DND-41 (cell line): Measurements from ENCODE around the gene INHBC.

ENCODE experiments used
- CTCF ChIP-seq: IDR thresholded peaks from 2 replicates; pipeline ENCODE4 v1.5.1; 2012; ENCODE audit warnings: borderline replicate concordance, low read length, moderate library complexity, mild to moderate bottlenecking; ENCODE audit not compliant: poor library complexity, severe bottlenecking; ENCODE audit errors: extremely low read depth
- EZH2 ChIP-seq: IDR thresholded peaks from 3 replicates; pipeline ENCODE4 v1.6.1; 2012; ENCODE audit warnings: borderline replicate concordance, low read depth, mild to moderate bottlenecking, moderate library complexity, low read length, inconsistent platforms; ENCODE audit not compliant: severe bottlenecking

- TF ChIP-seq CTCF: no peak
- no peak for TF ChIP-seq EZH2
Observed at GRCh38 chr12:57386187-57386720, 48.3 kb upstream of the INHBC start.
